NK-92 (cell line): ENCODE results near the gene ADARB2.

Experiments
- DNase-seq: peaks from one replicate; lab custom pipeline; 2025; ENCODE audit not compliant: unreplicated experiment; lab: John Stamatoyannopoulos, UW

ADARB2 gene

GRCh38 chr10:1300218-1300617 lies 437.1 kb downstream of the ADARB2 start:
- no peak for DNase-seq

GRCh38 chr10:1299041-1299726 lies 438.1 kb downstream of the ADARB2 start:
- no peak for DNase-seq

- no peak for DNase-seq
These were observed 439.6 kb downstream of the ADARB2 start for GRCh38 chr10:1297566-1298301.

GRCh38 chr10:1295756-1296480 lies 441.4 kb downstream of the ADARB2 start:
- DNase-seq = no peak

GRCh38 chr10:1294748-1295147 lies 442.6 kb downstream of the ADARB2 start:
- DNase-seq = no peak

GRCh38 chr10:1293636-1294435 lies 443.5 kb downstream of the ADARB2 start:
- DNase-seq = no peak

- DNase-seq = no peak
These were observed 444.2 kb downstream of the ADARB2 start for GRCh38 chr10:1293157-1293556.

- no peak for DNase-seq
These were observed 444.7 kb downstream of the ADARB2 start for GRCh38 chr10:1292611-1293031.

- no peak for DNase-seq
These were observed 445.9 kb downstream of the ADARB2 start for GRCh38 chr10:1291178-1292090.

GRCh38 chr10:1290071-1290471 lies 447.3 kb downstream of the ADARB2 start:
- no peak for DNase-seq

GRCh38 chr10:1289591-1289990 lies 447.7 kb downstream of the ADARB2 start:
- DNase-seq = no peak

- no peak for DNase-seq
These were observed 449.3 kb downstream of the ADARB2 start for GRCh38 chr10:1287971-1288401.

GRCh38 chr10:1287487-1287886 lies 449.8 kb downstream of the ADARB2 start:
- DNase-seq = no peak

- no peak for DNase-seq
These were observed 453.2 kb downstream of the ADARB2 start for GRCh38 chr10:1284076-1284475.

- DNase-seq = no peak
These were observed 455.9 kb downstream of the ADARB2 start for GRCh38 chr10:1281405-1281782.

- DNase-seq = no peak
These were observed 456.6 kb downstream of the ADARB2 start for GRCh38 chr10:1280466-1281404.

- no peak for DNase-seq
These were observed 459.0 kb downstream of the ADARB2 start for GRCh38 chr10:1278306-1278705.

GRCh38 chr10:1274701-1275544 lies 462.4 kb downstream of the ADARB2 start:
- DNase-seq = no peak
